ENCODE data around the gene SMIM28.

SMIM28 gene

DNA sequence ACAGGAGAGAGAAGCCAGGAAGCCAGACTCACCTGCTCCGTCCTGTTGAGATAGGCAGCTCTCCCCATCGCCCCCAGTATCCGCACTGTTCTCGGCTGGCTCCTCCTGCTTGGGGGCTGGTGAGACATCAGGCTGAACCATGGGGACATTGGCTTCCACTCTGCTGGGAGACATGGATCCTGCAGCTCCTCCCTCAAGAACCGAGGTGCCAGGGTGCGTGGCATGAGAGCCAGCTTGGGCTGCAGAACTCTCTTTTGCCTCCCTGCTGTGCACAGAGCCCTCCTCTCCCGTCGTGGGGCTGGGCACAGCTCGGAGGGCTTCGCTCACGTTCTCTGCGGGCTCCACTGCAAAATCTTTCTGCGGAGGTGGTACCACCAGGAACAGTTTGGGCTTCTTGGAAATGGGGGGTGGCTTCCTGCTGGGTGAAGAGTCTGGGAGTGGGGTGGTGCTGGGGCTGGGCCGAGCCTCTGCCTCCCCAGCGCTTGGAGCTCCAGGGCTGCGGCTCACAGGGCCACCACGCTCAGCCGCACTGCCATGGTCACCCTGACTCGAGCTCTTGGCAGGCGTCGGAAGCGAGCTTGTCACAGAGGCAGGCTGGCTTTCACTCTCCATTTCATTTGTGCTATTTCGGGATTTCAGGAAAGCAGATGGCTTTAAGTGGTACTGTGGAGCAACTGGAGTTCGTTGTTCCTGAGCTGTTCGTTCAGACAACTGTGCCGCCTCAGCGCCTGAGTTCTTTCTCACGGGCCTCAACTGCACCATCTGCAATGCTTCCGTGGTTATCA lies 52.8 kb downstream of the SMIM28 start:
- peak in 31 of 56 donors; percentile 5 to 61 (median 34) for DNase-seq

DNA sequence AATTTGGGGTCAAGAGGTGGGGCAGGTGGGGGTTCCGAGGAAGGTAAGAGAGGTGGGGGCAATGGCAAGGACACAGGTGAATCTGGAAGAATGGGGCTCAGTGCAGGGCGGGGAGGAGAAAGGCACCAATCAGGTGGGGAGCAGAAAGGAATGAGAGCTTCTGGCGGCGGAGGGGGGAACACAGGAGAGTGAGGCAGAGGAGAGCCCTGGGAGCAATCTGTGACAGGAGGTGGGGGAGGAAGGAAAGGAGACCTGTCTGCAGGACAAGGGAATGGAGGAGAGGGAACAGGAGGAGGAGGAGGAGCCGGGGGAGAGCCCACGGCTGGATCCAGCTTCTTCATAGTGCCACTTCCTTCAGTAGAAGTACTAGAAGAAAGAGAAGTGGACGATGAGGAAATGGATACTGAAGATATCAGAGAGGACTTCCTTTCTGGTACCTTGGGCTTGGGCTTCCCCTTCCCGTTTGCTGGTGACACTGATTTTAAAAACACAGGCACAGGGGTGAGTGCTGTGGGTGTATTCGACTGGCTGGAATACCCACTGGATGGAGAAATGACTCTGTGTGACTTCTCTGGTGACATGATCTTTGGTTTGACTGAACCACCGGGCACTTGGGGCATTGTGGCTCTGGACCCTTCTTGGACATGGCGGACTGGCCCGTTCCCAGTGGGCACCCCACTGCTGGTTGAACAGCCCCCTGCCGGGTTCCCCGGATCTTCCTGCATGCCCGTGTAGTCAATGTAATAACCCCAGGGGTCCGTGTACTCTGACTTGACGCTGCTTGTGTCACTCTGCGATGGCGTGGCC lies 53.8 kb downstream of the SMIM28 start:
- DNase-seq = peak in 2 of 56 donors; percentile 4 to 13

DNA sequence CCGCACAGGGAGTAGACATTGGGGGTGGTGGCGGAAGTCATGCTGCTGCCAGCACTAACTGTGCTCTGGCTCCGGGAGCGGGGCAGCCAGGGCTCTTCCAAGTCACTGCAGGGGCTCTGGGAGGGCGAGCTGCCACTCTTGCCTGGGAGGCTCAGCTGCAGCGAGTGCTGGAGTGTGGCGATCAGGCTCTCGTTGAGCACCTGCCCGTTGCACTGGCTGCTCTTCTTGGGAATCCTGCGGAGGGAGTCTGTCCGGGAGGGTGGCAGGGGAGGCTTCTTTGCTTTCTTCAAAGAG lies 54.3 kb downstream of the SMIM28 start:
- DNase-seq = peak in 13 of 56 donors; percentile 5 to 43 (median 19)
